ENCODE measurements around the gene FAM161B. TPM values are rescaled to one million over a fixed set of nuclear protein-coding genes. Genes with fewer than 3 reads are reported as not detected.
A peak's percentile ranks its signal among the peaks of the same experiment; 100 is the strongest.
"Not testable (repeated sequence)": the region's sequence is repeated elsewhere in the genome, so short reads cannot be mapped to it uniquely, and the experiment has no call there.

FAM161B gene
- total RNA-seq, 1 experiment from 2014 or later, result 2.8 TPM

- Histone ChIP-seq H4K20me1 (ENCODE audit: low read length) (no peaks in the 10 kb centered on the region), H3K9ac (ENCODE audit: low read length) (no peak overlapping the region), H3K79me2 (ENCODE audit: low read length) (no peaks in the 10 kb centered on the region), H3K4me2 (ENCODE audit: low read length) (no peak overlapping the region), H3K9me2 (replicated peaks; ENCODE audit: low read length) (no peaks in the 10 kb centered on the region), H3K4me1 (ENCODE audit: insufficient read depth, low read length) (no peaks in the 10 kb centered on the region), H3F3A (ENCODE audit: low read length, unreplicated experiment) (no peaks in the 10 kb centered on the region), H3K27me3 (ENCODE audit: low read length) (no peaks in the 10 kb centered on the region), H3K4me3 (ENCODE audit: low read length) (no peak overlapping the region), H3K9me3 (ENCODE audit: low read length) (no peaks in the 10 kb centered on the region), H3K36me3 (ENCODE audit: low read depth, low read length) (peaks cover 26% of the 10 kb centered on the region), H2AFZ (ENCODE audit: low read length) (no peak overlapping the region), H3K27ac (ENCODE audit: low read length) (no peak overlapping the region)
- DNase-seq (no peak), ATAC-seq (no peak)
- POLR2A ChIA-PET (ENCODE audit: unreplicated experiment), result no interaction called here
- BruUV-seq (replicated peaks), result no TSS peak
- no peak for TF ChIP-seq EZH2phosphoT487 (IDR thresholded peaks at IDR 0.05; ENCODE audit: borderline replicate concordance, low read length)
- no peak for TF ChIP-seq CTCF (conservative IDR thresholded peaks at IDR 0.05; ENCODE audit: low read depth, low read length)
- CTCF ChIA-PET, result interaction anchor here (0.6 kb wide), 1 partner anchor 13 kb away, joined by 3 read pairs; the partner anchor contains the start of genes COQ6 and FAM161B
- intact Hi-C loops (cut with micrococcal nuclease), result no loop called here
Observed at GRCh38 chr14:73936548-73936947, 13.3 kb downstream of the FAM161B start.

GRCh38 chr14:73935666-73936065 is 14.2 kb downstream of the FAM161B start:
- DNase-seq (peak; percentile 63), ATAC-seq (peak; percentile 53)
- ChIA-PET POLR2A (ENCODE audit: unreplicated experiment) (no interaction called here), CTCF (interaction anchor here (0.5 to 1.0 kb wide), 2 partner anchors 195 to 323 kb away, joined by 3 read pairs; no protein-coding TSS in a partner anchor)
- H3K9me2 ChIP-seq (replicated peaks; ENCODE audit: low read length), result no peaks in the 10 kb centered on the region
- H3K27me3 ChIP-seq (ENCODE audit: low read length), result no peaks in the 10 kb centered on the region
- no peaks in the 10 kb centered on the region for H3F3A ChIP-seq (ENCODE audit: low read length, unreplicated experiment)
- intact Hi-C loops (cut with micrococcal nuclease), result loop anchor here (1.0 kb wide), 1 partner anchor 103 kb away; no protein-coding TSS in a partner anchor
- no peak overlapping the region for H3K4me2 ChIP-seq (ENCODE audit: low read length)
- H3K4me1 ChIP-seq (ENCODE audit: insufficient read depth, low read length), result no peaks in the 10 kb centered on the region
- no peaks in the 10 kb centered on the region for H3K9me3 ChIP-seq (ENCODE audit: low read length)
- peak; percentile 56; the same call in 1 of the 2 replicates for TF ChIP-seq CTCF (conservative IDR thresholded peaks at IDR 0.05; ENCODE audit: low read depth, low read length)
- no peak for TF ChIP-seq EZH2 (IDR thresholded peaks at IDR 0.05; ENCODE audit: low read length, unreplicated experiment)
- TF ChIP-seq EZH2phosphoT487 (IDR thresholded peaks at IDR 0.05; ENCODE audit: borderline replicate concordance, low read length), result no peak
- no TSS peak for BruUV-seq (replicated peaks)
- H4K20me1 ChIP-seq (ENCODE audit: low read length), result no peaks in the 10 kb centered on the region
- H3K36me3 ChIP-seq (ENCODE audit: low read depth, low read length), result peaks cover 28% of the 10 kb centered on the region
- no peak overlapping the region for H2AFZ ChIP-seq (ENCODE audit: low read length)
- no peak overlapping the region for H3K27ac ChIP-seq (ENCODE audit: low read length)
- no peaks in the 10 kb centered on the region for H3K79me2 ChIP-seq (ENCODE audit: low read length)
- no peak overlapping the region for H3K4me3 ChIP-seq (ENCODE audit: low read length)
- no peak overlapping the region for H3K9ac ChIP-seq (ENCODE audit: low read length)

GRCh38 chr14:73924337-73924736 is 25.6 kb downstream of the FAM161B start:
- peaks cover 7% of the 10 kb centered on the region for H3F3A ChIP-seq (ENCODE audit: low read length, unreplicated experiment)
- no peaks in the 10 kb centered on the region for H4K20me1 ChIP-seq (ENCODE audit: low read length)
- no peaks in the 10 kb centered on the region for H3K27me3 ChIP-seq (ENCODE audit: low read length)
- H3K4me2 ChIP-seq (ENCODE audit: low read length), result no peak overlapping the region
- ChIA-PET POLR2A (ENCODE audit: unreplicated experiment) (interaction anchor here (0.7 kb wide), 1 partner anchor 200 kb away, joined by 9 read pairs; no protein-coding TSS in a partner anchor), CTCF (no interaction called here)
- ATAC-seq, result no peak
- no peak overlapping the region for H3K4me3 ChIP-seq (ENCODE audit: low read length)
- H3K9me3 ChIP-seq (ENCODE audit: low read length), result no peaks in the 10 kb centered on the region
- intact Hi-C loops (cut with micrococcal nuclease), result no loop called here
- no peaks in the 10 kb centered on the region for H3K9me2 ChIP-seq (replicated peaks; ENCODE audit: low read length)
- no peaks in the 10 kb centered on the region for H3K79me2 ChIP-seq (ENCODE audit: low read length)
- H3K9ac ChIP-seq (ENCODE audit: low read length), result no peak overlapping the region
- BruUV-seq (replicated peaks), result no TSS peak
- H3K27ac ChIP-seq (ENCODE audit: low read length), result no peak overlapping the region
- H2AFZ ChIP-seq (ENCODE audit: low read length), result no peak overlapping the region
- no peaks in the 10 kb centered on the region for H3K4me1 ChIP-seq (ENCODE audit: insufficient read depth, low read length)
- H3K36me3 ChIP-seq (ENCODE audit: low read depth, low read length), result peaks cover 58% of the 10 kb centered on the region
- TF ChIP-seq CTCF (conservative IDR thresholded peaks at IDR 0.05; ENCODE audit: low read depth, low read length), result no peak
- DNase-seq, result no peak

- H3F3A ChIP-seq (ENCODE audit: low read length, unreplicated experiment); H3K4me3 ChIP-seq (ENCODE audit: low read length); H3K79me2 ChIP-seq (ENCODE audit: low read length); H4K20me1 ChIP-seq (ENCODE audit: low read length); H3K9ac ChIP-seq (ENCODE audit: low read length); H2AFZ ChIP-seq (ENCODE audit: low read length); DNase-seq; H3K9me3 ChIP-seq (ENCODE audit: low read length); H3K27ac ChIP-seq (ENCODE audit: low read length); intact Hi-C loops (cut with micrococcal nuclease); H3K4me1 ChIP-seq (ENCODE audit: insufficient read depth, low read length); CTCF ChIA-PET; H3K9me2 ChIP-seq (replicated peaks; ENCODE audit: low read length); BruUV-seq (replicated peaks); H3K27me3 ChIP-seq (ENCODE audit: low read length); H3K4me2 ChIP-seq (ENCODE audit: low read length); ATAC-seq: not testable (repeated sequence)
- POLR2A ChIA-PET (ENCODE audit: unreplicated experiment), result interaction anchor here (0.6 kb wide), 1 partner anchor 30 kb away, joined by 13 read pairs; the partner anchor contains the start of gene FAM161B
- H3K36me3 ChIP-seq (ENCODE audit: low read depth, low read length), result peaks cover 44% of the 10 kb centered on the region
Observed at GRCh38 chr14:73919457-73919856, 30.4 kb downstream of the FAM161B start.
